Prostate gland (tissue), 2 donors: Measurements from ENCODE around the gene SHISA7. TPM values are rescaled to one million over a fixed set of nuclear protein-coding genes. Genes with fewer than 3 reads are reported as not detected.

ENCODE experiments used
- DNase-seq: peaks from one replicate; pipeline ENCODE4 v3.0.0-alpha.2; 2019; ENCODE audit warnings: low spot score
- H3K27ac ChIP-seq, 2 donors: fragments of 200-600 bp; sonication (generic); 2 replicates each; pipeline ENCODE4 v1.5.1; 2017 to 2019
- H3K27me3 ChIP-seq: fragments of 200-600 bp; sonication (generic); replicated peaks from 2 replicates; pipeline ENCODE4 v1.5.1; 2019; ENCODE audit not compliant: insufficient read depth
- H3K36me3 ChIP-seq, 2 donors: fragments of 200-600 bp; sonication (generic); 1 replicate in 1 of 2; 2 replicates in 1 of 2; pipeline versions ENCODE4 v1.5.1 to v1.8.1; 2017 to 2019
- H3K4me1 ChIP-seq: fragments of 200-600 bp; sonication (generic); replicated peaks from 2 replicates; pipeline ENCODE4 v1.5.1; 2019
- H3K4me3 ChIP-seq, 2 donors: fragments of 200-600 bp; sonication (generic); 2 replicates each; pipeline ENCODE4 v1.5.1; 2017 to 2019
- H3K9me3 ChIP-seq: fragments of 200-600 bp; sonication (generic); 2 replicates; pipeline ENCODE4 v1.5.1; 2017
- CTCF ChIP-seq, 4 experiments: fragments of 200-600 bp in 2 of 4; fragments of 450-650 bp in 2 of 4; sonication (generic) in 2 of 4; IDR thresholded peaks; 1 replicate in 3 of 4; 2 replicates in 1 of 4; pipeline ENCODE4 v1.5.1; 2016 to 2019; ENCODE audit warnings: antibody characterized with exemption in 4 of 4, mild to moderate bottlenecking in 2 of 4, moderate library complexity in 2 of 4
- POLR2A ChIP-seq: fragments of 450-650 bp; IDR thresholded peaks from one replicate; pipeline ENCODE4 v1.6.1; 2016; ENCODE audit warnings: antibody characterized with exemption, mild to moderate bottlenecking
- POLR2AphosphoS5 ChIP-seq: sonication (generic); formaldehyde crosslinking; IDR thresholded peaks from one replicate; pipeline ENCODE4 v1.6.1; 2017; ENCODE audit warnings: antibody characterized with exemption
- WGBS: methylation state at CpG from one replicate; pipeline ENCODE4 v1.1.5; 2018; 5-methylcytosine and 5-hydroxymethylcytosine counted together
- intact Hi-C: fragments of 100-400 bp; cut with DNase I; formaldehyde crosslinking; loops from one replicate; pipeline ENCODE4 v1.14.2; 2022
- total RNA-seq, 2 donors: library from RNA; depleted of rRNA; stranded (reverse); fragments of >200 nt; gene quantifications; one replicate each; pipeline ENCODE4 v1.1.0, GENCODE V29; 2016

Gene SHISA7
- total RNA-seq, 2 donors from 2014 or later, result not detected

GRCh38 chr19:55471266-55471665 is 28.2 kb upstream of the SHISA7 start:
- intact Hi-C loops, result no loop called here
- Histone ChIP-seq H3K4me3 (no peak overlapping the region), H3K4me1 (no peaks in the 10 kb centered on the region), H3K27me3 (no peaks in the 10 kb centered on the region), H3K9me3 (no peaks in the 10 kb centered on the region), H3K27ac (no peak overlapping the region), H3K36me3 (no peaks in the 10 kb centered on the region)
- TF ChIP-seq POLR2A, result no peak
- TF ChIP-seq CTCF (IDR thresholded peaks at IDR 0.05), result no peak
- TF ChIP-seq POLR2AphosphoS5, result no peak
- no peak for DNase-seq
- WGBS, result 59% methylated on average over 13 of the region's 13 CpGs

- Histone ChIP-seq H3K27ac (no peak overlapping the region), H3K4me3 (no peak overlapping the region), H3K36me3 (no peaks in the 10 kb centered on the region), H3K4me1 (no peaks in the 10 kb centered on the region), H3K27me3 (no peaks in the 10 kb centered on the region), H3K9me3 (no peaks in the 10 kb centered on the region)
- WGBS, result 39% methylated on average over 4 of the region's 4 CpGs
- DNase-seq, result no peak
- intact Hi-C loops, result no loop called here
- TF ChIP-seq POLR2AphosphoS5 (no peak), POLR2A (no peak), CTCF (IDR thresholded peaks at IDR 0.05) (peak in 1 of 4 experiments; percentile 4)
These were observed 24.9 kb upstream of the SHISA7 start for GRCh38 chr19:55468054-55468393.

GRCh38 chr19:55467236-55468053 is 24.3 kb upstream of the SHISA7 start:
- Histone ChIP-seq H3K27ac (no peak overlapping the region), H3K27me3 (no peaks in the 10 kb centered on the region), H3K9me3 (no peaks in the 10 kb centered on the region), H3K4me3 (no peak overlapping the region), H3K36me3 (no peaks in the 10 kb centered on the region), H3K4me1 (no peaks in the 10 kb centered on the region)
- TF ChIP-seq POLR2AphosphoS5, result no peak
- TF ChIP-seq CTCF (IDR thresholded peaks at IDR 0.05), result peak; percentile 86 to 97 (median 93)
- TF ChIP-seq POLR2A, result no peak
- DNase-seq, result peak; percentile 27
- 33% methylated on average over 29 of the region's 29 CpGs for WGBS
- intact Hi-C loops, result loop anchor here (2.0 kb wide), 1 partner anchor 37 kb away; no protein-coding TSS in a partner anchor

- Histone ChIP-seq H3K4me1 (no peaks in the 10 kb centered on the region), H3K9me3 (no peaks in the 10 kb centered on the region), H3K27me3 (no peaks in the 10 kb centered on the region), H3K36me3 (no peaks in the 10 kb centered on the region), H3K4me3 (no peak overlapping the region), H3K27ac (no peak overlapping the region)
- intact Hi-C loops, result loop anchor here (2.0 kb wide), 1 partner anchor 39 kb away; no protein-coding TSS in a partner anchor
- WGBS, result 70% methylated on average over 4 of the region's 4 CpGs
- DNase-seq, result no peak
- TF ChIP-seq POLR2AphosphoS5 (no peak), CTCF (IDR thresholded peaks at IDR 0.05) (no peak), POLR2A (no peak)
These were observed 23.1 kb upstream of the SHISA7 start for GRCh38 chr19:55466241-55466614.
